Measurements from ENCODE around the gene MYO18B.

Gene MYO18B

DNA sequence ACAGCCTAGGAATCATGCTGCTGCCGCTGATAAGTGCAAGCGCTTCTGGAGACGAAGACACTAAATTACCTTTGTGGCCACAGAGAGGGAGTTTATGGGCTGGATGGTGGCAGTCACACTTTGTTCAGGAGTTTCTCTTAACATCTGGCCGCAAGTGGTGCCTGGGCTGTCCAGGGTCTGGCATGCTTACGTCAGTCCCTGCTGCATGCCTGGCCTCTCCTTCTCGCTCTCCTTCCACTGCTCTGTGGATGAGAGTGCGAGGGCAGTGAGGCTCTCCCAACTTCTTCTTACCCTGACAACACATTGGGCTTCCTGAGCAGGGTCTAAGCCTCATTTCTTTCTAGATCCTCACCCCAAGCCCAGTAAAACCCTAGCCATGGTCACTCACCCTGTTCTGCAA, 266.6 kb downstream of the MYO18B start:
- DNase-seq, result no peak

DNA sequence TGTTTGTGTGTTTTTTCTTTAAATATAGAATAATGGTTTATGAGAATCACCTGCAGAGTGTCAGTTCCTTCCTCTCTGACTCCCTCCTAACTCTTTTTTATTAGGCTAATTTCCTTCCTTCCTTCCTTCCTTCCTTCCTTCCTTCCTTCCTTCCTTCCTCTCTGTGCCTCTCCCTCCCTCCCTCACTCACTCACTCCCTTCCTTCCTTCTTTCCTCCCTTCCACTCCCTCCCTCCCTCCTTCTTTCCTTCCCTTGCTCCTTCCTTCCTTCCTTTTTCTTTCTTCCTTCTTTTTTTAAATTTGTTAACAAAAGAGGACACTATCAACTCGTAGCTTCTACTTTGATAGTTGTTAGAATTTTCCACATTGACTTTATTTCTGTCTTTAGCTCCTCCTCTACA, 274.9 kb downstream of the MYO18B start:
- DNase-seq, result no peak

DNA sequence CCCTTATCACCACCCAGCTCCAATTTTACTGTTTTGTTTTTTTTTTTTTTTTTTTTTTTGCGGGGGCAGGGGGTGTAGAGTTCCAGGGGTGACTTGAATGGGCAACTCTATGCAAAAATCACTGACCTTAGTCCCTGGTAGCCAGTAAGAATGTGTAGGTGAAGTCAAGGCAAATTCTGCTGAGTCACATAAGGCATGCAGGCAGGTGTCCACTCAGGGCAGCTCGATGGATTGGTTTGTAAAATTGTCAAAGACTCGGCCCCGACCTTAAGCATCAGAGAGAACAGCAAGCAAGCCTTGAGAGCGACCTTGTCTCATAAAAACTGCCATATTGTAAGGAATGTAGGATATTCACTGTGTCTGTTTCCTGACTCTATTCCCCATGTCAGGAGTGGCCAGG, 275.9 kb downstream of the MYO18B start:
- DNase-seq, result no peak

DNA sequence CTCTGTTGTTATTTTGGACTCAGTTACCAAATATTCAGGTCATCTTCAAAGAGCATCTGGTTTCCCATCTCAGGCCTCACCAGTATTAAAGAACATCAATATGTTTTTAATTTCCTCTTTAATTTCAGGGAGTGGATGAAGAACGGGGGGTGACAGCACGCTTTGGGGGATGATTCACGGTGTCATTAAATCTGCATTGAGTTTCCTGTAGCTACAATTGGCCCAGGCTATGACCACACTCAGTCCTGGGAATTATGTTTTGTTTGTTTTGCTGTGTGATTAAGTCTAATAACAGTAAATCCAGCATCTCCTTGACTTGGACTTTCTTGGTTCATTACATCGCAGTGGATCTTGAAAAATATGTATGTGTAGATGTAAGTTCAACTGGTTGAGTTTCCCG, 277.6 kb downstream of the MYO18B start:
- DNase-seq, result no peak

DNA sequence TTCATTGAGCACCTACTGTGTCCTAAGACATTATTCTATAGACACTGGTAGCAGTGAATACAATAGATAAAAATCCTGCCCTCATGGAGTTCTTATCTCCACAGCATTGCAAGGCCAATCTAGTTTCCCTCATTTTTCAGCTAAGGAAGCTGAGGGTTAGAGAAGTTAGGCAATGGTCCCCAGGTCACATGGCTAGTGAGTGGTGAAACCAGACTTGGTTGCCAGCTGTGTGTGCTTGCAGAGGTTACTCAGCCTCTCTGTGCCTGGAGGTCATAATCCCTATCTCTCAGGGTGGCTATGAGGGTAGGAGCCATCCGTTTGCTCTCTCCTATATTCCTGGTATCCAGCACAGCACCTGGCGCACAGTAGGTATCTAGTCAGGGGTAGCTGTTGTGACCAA, 279.5 kb downstream of the MYO18B start:
- no peak for DNase-seq

DNA sequence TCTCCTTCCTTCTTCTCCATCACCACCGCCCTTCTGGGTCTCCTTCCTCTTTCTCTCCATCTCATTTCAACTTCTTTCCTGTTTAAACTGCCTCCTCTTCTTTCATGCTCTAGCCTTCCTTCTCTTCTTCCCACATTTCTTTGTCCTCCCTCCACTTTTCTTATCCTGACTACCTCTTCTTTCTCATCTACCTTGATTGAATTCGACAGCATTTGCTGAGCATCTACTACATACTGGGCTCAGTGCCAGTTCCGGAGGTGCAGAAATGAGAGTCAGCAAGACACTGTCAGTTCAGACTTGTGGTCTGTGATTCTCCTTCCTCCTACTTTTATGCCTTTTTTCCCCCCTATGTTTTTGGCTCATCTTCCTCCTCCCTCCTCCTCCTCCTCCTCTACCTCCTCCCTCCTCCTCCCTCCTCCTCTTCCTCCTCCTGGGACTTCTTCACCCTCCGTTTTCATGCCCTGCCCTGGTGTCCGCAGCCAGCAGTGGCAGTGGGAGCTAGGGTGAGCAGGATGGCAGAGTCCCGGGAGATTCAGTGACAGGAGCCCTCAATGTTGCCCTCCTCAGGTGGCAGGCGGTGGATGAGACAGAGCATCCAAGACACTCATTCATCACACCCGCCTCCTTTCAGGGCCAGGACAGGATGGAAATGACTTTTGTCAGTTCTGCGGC, 281.3 kb downstream of the MYO18B start:
- DNase-seq, result no peak

DNA sequence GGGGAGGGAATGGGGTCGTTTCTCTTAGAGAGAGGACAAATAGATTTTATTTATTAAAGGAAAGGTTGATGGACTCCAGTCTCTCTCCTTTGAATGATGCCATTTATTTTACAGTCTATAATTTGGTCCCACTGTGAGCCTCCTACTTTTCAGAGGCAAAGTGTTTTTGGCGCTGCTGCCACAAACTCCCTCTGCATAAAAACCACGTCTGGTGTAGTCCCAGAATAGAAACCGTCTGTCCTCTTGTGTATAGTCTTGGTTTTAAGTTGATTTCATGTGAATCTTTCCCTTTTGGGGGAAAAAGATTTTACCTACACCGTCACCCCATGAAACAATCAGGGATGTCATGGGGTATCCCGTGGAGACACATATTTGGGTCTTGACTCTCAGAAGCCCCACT, 283.6 kb downstream of the MYO18B start:
- DNase-seq, result no peak

DNA sequence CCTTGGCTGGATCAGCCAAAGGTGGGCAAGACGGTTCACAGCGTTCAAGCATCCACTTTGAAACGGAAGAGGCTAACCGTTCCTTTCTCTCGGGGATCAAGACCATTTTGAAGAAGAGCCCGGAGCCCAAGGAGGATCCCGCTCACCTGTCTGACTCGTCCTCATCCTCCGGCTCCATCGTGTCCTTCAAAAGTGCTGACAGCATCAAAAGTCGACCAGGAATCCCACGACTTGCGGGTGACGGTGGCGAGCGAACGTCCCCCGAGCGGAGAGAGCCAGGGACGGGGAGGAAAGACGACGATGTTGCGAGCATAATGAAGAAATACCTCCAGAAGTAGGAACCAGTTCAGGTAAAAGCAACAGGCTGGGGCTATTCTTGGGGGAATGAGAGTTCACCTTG, 285.4 kb downstream of the MYO18B start:
- DNase-seq, result no peak

DNA sequence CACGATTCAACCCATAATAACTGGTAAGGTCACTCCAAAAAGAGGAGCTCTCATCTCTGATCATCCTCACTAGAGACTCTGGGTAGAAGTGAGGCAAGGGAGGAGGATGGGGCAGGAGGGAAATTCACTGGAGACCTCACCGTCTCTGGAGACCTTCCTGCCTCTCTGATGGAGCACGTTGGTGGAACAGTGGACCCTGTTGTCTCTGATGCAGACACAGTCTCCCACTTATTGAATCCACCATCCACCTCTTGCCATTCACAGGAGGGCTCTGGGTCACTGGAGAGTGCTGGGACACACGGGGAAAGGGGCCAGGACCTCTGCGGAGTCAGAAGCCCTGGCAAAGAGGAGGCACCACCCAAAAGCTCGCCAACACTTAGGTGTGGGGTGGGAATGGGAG, 289.7 kb downstream of the MYO18B start:
- DNase-seq, result no peak

DNA sequence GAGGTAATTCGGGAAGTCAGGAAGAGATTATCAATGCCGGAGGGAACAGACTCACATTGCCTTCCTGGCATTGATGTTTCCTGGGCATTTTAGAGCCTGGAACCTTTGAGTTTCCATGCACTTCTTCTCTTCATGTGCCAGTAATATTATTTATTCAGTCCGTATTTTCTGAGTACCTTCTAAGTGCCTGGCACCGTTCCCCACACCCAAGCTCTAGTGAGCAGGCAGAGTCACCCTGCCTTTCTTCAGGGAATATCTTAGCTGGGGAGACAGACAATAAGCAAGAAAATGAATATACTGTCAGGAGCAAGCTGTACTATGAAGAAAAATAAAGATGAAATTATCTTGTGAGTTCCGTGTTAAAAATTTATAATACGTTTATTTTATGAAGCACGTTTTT, 291.1 kb downstream of the MYO18B start:
- DNase-seq, result no peak

DNA sequence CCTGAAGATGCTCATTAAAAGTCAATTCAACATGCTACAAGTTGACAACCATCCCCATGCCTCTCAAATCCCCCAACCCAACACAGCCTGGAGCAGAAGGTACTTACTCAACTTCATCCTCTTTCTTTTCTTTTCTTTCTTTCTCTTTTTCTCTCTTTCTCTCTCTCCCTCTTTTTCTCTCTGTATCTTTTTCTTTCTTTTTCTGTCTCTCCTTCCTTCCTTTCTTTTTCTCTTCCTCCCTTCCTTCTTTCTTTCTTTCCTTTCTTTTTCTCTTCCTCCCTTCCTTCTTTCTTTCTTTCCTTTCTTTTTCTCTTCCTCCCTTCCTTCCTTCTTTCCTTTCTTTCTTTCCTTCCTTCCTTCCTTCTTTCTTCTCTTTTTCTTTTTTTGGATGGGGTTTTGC, 291.6 kb downstream of the MYO18B start:
- no peak for DNase-seq

DNA sequence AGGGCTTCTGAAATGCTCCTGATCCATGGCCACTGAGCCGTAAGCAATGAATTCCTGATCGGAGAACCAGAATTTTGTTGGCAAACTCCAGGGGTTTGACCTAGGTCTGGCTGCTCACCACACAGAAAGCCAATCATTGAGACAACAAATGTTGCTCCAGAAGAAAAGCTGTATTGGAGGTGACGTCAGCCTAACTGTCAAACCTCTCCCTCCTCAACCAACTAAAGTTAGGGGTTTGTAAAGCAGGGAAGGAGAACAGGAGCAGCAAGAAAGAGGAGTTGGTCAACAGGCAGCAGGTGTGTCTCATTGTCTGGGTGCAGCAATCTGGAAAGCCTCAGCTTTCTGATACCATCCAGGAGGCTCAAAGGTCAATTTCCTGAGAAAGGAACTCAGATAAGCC, 293.5 kb downstream of the MYO18B start:
- DNase-seq, result no peak

DNA sequence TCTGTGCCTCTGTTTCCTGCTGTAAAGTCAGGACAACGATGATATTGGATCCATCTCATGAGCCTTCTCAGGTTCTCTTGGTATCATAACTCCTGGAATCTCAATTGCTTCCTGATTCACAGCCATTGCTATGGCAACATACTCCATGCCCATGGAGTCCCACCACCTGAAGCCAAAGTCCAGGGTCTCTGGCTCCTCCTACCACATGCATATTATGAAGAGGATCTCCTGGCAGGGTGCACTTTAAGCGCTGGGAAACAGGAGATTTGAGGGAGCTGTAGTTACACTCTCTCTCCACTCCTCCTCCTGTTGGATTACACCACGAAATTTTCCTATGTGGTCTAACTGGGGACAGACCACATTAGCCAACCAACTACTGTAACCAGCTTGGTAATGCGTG, 296.4 kb downstream of the MYO18B start:
- no peak for DNase-seq

DNA sequence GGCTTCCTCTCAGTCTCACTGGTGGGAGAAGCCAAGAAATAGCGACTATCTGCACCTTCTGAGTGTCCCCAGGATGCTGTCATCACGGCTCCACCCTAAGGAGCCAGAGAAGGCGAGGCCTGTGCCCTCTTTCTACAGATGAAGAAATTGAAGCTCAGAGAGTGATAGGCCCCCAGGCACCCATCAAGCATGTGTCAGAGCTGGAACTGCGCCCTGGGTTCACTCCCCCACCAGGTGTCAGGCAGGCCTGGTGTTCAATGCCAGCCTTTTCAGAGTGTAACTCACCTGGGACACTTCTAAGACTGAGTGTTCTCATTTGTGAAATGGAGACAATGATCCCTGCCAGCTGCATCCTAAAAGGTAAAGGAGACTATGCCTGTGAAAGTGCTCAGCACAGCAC, 299.9 kb downstream of the MYO18B start:
- no peak for DNase-seq

DNA sequence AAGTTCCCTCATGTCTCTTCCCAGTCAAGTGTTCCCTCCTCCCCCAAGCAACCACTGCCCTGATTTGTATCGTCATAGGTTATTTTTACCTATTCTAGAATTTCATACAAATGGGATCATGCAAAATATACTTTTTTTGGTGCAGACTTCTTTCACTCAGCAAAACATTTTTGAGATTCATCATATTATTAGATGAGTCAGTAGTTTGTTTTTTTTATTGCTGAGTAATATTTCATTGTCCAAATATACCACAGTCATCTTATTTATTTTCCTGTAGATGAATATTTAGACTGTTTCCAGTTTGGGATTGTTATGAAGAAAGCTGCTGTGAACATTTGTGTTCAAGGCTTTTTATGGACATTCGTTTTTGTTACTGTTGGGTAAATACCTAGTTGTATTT, 301.0 kb downstream of the MYO18B start:
- DNase-seq, result no peak

DNA sequence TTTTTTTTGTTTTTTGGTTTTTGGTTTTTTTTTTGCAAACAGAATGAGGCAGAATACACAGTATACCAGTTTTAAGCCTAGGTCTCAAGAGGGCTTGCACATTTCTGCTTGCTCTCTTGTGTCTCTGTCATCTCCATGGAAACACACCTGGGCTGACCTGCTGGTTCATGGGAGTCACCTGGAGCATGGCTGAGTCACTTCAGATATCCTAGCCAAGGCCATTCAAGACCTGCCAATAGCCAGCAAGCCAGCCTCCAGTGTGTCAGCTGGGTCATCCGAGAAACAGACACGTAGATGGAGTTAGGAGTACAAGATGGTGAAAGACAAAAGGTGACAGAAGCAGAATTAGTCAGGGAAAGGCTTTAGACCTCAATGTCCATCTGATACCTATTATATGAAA, 303.1 kb downstream of the MYO18B start:
- DNase-seq, result no peak

DNA sequence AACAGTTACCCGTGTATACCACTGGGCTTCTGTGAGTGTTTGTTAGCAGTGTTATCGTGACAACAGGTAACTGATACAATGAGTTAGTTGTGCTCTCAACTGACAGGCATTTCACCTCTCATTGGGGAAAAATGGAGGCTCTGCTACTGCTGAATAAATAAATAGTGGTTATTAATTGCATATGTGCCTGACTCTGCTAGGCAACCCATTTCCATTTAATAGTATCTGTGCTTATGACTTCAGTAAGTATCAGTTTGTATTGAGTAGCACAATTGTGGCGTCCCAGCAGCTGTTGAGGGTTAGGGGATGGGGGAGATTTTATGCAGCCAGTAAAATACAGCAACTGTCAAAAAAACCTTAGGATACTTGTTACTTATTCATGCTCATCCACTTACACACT, 303.9 kb downstream of the MYO18B start:
- no peak for DNase-seq

DNA sequence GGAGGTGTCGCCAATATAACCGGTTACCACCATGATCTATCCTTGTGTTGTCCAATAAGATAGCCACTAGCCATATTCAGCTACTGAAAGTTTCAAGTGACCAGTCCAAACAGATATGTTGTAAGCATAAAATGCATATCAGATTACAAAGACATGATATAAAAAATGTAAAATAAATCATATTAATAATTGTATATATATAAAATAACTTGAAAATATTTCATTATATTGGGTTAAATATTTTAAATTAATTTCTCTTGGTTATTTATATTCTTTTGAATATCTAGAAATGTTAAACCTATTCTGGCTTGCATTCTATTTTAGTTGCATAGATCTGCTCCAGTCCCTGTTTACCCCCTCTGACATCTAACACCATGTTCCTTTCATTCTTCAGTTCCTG, 305.5 kb downstream of the MYO18B start:
- DNase-seq, result no peak

DNA sequence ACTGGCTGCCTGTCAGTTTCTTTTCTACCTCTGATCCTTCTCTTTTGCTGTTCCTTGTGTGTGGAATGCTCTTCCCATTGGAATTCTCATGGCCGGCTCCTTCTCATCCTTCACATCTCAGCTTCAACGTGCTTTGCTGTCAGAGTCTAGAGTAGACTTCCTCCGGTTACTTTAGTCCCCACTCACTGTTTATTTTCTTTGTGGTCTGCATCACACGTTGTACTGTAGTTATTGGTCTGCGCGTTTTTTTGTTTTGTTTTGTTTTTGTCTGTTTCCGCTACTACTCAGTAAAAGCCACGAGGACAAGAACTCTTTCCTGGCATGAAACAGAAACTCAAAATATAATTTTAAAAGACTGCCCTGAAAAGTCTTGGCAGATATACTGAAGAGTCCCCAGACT, 305.9 kb downstream of the MYO18B start:
- no peak for DNase-seq

DNA sequence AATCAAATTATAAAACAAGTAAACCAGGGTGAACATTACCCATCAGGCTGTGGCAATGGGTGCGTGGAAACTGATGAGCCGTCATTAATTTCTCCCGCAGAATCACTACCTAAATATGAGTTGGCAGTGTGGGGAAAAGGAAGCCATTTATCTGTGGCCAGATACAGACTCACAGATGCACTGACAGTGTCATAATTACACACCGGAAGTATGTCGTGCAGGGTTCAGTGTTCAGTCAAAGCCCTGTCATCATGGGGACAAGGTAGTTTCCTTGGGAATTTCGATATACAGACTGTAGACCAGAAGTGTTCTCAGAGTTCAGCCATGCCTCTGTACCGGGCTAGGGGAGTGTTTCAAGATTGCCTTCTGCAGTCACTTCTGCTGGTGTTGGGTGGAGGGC, 308.1 kb downstream of the MYO18B start:
- no peak for DNase-seq

DNA sequence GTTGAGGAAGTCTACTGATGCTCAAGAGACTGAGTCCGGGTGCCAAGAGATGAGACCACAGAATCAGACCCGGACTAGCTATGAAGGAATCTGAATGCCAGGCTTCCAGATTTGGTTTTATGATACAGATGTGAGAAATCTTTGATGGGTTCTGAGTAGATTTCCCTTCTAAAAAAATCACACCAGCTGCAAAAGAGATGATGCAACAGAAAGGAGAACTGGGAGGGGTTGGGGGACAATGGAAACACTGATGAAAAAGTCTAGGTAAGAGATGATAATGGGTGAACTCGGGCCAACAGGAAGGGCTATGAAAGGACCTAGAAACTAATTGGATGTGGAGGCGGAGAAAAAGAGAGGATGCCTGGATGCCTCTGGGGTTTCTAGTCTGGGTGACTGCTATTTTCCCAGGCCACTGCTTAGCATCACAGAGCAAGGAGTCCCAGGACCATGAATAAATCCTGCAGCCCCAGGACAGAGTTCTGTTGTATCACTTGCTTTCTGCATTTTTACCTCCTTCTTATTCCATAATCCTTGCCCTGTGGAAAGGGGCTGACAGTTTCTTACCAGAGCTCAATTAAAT, 311.8 kb downstream of the MYO18B start:
- DNase-seq, result no peak

DNA sequence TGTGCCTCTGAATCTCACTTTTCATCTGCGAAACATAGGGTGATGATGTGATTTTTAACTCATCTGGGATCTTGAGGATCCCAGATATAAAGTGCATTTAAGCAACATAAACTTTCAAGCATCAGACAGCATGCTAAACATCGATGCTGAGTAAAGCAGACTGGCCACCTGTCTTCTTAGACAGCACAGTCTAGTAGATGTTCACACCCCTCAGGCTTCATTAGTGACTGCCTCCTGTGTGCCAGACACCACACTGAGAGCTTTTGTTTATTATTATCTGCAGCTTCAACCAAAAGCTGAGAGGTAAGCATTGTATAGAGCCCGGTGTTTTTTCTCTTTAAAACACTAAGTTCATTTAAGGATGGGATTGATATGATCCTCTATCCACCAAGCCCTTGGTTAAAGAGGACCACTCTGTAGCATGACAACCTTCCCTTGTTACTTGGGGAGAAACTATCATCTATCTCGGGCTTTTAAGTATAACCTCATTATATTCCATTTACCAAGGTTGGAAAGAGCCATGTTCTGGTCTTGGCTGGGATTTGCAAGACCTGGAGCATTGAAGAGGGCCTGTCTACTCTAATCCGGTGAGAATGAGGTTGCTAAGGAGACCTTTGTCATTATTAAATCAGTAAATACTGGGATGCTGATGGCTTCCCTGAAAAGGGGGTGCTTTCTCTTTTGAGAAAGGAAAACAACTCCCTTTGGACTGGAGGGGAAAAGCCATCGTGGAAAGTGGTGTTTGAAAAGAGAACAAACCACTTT, 313.0 kb downstream of the MYO18B start:
- DNase-seq, result no peak

DNA sequence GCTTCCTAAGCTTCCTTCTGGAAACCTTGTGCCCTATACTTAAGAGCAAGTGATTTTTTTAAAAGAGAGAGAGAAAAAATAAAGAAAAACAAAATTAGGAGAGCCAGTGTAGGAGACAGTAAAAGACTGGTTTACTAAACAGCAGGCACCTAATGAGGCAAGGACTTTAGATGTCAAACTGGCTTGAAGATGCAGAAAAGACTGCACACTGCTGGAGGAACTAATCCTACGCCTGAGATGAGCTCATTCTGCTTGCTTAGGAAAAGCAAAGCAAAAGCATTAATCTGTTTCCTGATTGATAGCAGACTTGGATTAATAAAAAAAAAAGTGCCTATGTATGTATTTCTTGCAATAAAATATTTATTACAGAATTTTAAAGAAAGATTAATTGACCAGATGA, 313.7 kb downstream of the MYO18B start:
- DNase-seq, result no peak

DNA sequence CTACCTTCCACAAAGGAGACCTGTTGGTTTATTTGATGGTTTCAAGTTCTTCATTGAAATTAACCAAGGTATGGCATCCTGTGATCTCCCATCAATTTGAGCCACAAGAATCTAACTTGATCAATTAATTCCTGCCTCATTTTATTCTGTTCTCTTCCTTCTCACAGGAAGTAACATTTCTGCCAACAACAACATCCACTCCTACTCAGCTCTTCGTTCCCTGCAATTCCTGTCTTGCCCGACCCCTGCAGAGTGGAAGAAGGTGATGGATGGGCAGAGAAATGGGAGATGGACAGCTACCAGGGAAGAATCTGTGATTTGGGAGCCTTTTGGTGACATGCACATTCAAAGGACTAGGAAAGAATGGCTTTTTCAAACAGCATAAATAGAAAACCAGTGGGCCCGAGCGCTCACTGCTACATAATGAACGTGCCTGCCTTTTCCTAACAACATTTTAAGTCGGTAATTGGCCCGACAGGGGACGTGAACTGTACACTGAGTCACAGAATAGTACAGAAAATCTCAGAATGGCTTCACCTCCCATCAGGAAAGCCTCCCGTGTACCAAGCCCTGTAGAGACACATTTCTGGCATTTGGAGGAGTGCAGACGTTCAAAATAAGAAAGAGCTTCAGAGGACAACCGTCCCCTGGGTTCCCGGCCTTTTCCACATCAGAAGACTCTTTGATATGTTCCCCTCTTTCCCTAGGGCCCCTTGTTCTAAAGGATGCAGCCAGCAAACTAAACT, 314.6 kb downstream of the MYO18B start:
- no peak for DNase-seq

All from GDM1 (cell line).